ENCODE measurements around the gene AGO3.

- TF ChIP-seq, protein P1, sequence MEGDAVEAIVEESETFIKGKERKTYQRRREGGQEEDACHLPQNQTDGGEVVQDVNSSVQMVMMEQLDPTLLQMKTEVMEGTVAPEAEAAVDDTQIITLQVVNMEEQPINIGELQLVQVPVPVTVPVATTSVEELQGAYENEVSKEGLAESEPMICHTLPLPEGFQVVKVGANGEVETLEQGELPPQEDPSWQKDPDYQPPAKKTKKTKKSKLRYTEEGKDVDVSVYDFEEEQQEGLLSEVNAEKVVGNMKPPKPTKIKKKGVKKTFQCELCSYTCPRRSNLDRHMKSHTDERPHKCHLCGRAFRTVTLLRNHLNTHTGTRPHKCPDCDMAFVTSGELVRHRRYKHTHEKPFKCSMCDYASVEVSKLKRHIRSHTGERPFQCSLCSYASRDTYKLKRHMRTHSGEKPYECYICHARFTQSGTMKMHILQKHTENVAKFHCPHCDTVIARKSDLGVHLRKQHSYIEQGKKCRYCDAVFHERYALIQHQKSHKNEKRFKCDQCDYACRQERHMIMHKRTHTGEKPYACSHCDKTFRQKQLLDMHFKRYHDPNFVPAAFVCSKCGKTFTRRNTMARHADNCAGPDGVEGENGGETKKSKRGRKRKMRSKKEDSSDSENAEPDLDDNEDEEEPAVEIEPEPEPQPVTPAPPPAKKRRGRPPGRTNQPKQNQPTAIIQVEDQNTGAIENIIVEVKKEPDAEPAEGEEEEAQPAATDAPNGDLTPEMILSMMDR (IDR thresholded peaks at IDR 0.05; ENCODE audit: insufficient read depth, low read depth, low read length): no peak
- no peak for TF ChIP-seq EZH2 (IDR thresholded peaks at IDR 0.05; ENCODE audit: insufficient read depth, low read length)
Observed at GRCh38 chr1:36098650-36099365, 167.9 kb downstream of the AGO3 start.

All from astrocyte (in vitro differentiated cells and primary cell).